Neural progenitor cell (in vitro differentiated cells): ENCODE results near the gene DRD2. TPM values are rescaled to one million over a fixed set of nuclear protein-coding genes. Genes with fewer than 3 reads are reported as not detected.

Experiments used
- DNase-seq: peaks from one replicate; pipeline ENCODE4 v3.0.0-alpha.2; 2016; ENCODE audit warnings: low spot score
- H2AFZ ChIP-seq: fragments of 200-600 bp; sonication (generic); replicated peaks from 2 replicates; pipeline ENCODE4 v1.6.1; 2016; ENCODE audit warnings: antibody characterized with exemption
- H3F3A ChIP-seq: fragments of 200-600 bp; sonication (generic); 2 replicates; pipeline ENCODE4 v1.6.1; 2016; ENCODE audit warnings: antibody characterized with exemption, low read depth
- H3K27ac ChIP-seq: fragments of 200-600 bp; sonication (generic); 2 replicates; pipeline ENCODE4 v1.5.1; 2016; ENCODE audit warnings: mild to moderate bottlenecking
- H3K27me3 ChIP-seq: fragments of 200-600 bp; sonication (generic); 2 replicates; pipeline ENCODE4 v1.6.1; 2016; ENCODE audit warnings: mild to moderate bottlenecking, moderate library complexity
- H3K36me3 ChIP-seq: fragments of 200-600 bp; sonication (generic); 2 replicates; pipeline ENCODE4 v1.5.1; 2016
- H3K4me1 ChIP-seq: fragments of 200-600 bp; sonication (generic); 2 replicates; pipeline ENCODE4 v1.6.1; 2016; ENCODE audit warnings: mixed run types
- H3K4me2 ChIP-seq: fragments of 200-600 bp; sonication (generic); 2 replicates; pipeline ENCODE4 v1.6.1; 2016
- H3K4me3 ChIP-seq: fragments of 200-600 bp; sonication (generic); 2 replicates; pipeline ENCODE4 v1.5.1; 2016
- H3K79me2 ChIP-seq: fragments of 200-600 bp; sonication (generic); 2 replicates; pipeline ENCODE4 v1.6.1; 2016; ENCODE audit warnings: low read depth
- H3K9ac ChIP-seq: fragments of 200-600 bp; sonication (generic); 2 replicates; pipeline ENCODE4 v1.6.1; 2016
- H3K9me3 ChIP-seq: fragments of 200-600 bp; sonication (generic); 2 replicates; pipeline ENCODE4 v1.5.1; 2016; ENCODE audit warnings: low read depth
- H4K20me1 ChIP-seq: fragments of 200-600 bp; sonication (generic); 2 replicates; pipeline ENCODE4 v1.6.1; 2016; ENCODE audit warnings: low read depth
- H3K27ac Mint-ChIP-seq: 3 replicates; pipeline ENCODE4 v1.8.0; 2021; ENCODE audit warnings: mixed read lengths
- H3K27me3 Mint-ChIP-seq: 2 replicates; pipeline ENCODE4 v1.8.0; 2022; ENCODE audit warnings: low read depth, mild to moderate bottlenecking, inconsistent platforms, moderate library complexity, mixed read lengths; ENCODE audit not compliant: insufficient read depth
- H3K36me3 Mint-ChIP-seq: 3 replicates; pipeline ENCODE4 v1.8.0; 2021; ENCODE audit warnings: mixed read lengths
- H3K4me1 Mint-ChIP-seq: 3 replicates; pipeline ENCODE4 v1.8.0; 2021; ENCODE audit warnings: mixed read lengths
- H3K4me3 Mint-ChIP-seq: 3 replicates; pipeline ENCODE4 v1.8.0; 2021; ENCODE audit warnings: mild to moderate bottlenecking, moderate library complexity, mixed read lengths
- H3K9me3 Mint-ChIP-seq: 3 replicates; pipeline ENCODE4 v1.8.0; 2020; ENCODE audit warnings: mixed read lengths
- EZH2 ChIP-seq: fragments of 200-600 bp; sonication (generic); IDR thresholded peaks from 2 replicates; pipeline ENCODE4 v1.6.1; 2017; ENCODE audit warnings: antibody characterized with exemption, mild to moderate bottlenecking, moderate library complexity
- EZH2phosphoT487 ChIP-seq: fragments of 200-600 bp; sonication (generic); IDR thresholded peaks from 2 replicates; pipeline ENCODE4 v1.6.1; 2017; ENCODE audit warnings: antibody characterized with exemption
- total RNA-seq: library from RNA; depleted of rRNA; stranded (reverse); fragments of >200 nt; gene quantifications from 2 replicates; pipeline ENCODE4 v1.2.3, GENCODE V29; 2015; ENCODE audit warnings: low replicate concordance
- TF ChIP-seq, protein P1 (sequence below): fragments of 200-600 bp; sonication (generic); IDR thresholded peaks from 2 replicates; pipeline ENCODE4 v1.5.1; 2017; ENCODE audit warnings: antibody characterized with exemption, mild to moderate bottlenecking

Gene DRD2
- total RNA-seq, 1 donor from 2014 or later: 0.21 TPM

DNA sequence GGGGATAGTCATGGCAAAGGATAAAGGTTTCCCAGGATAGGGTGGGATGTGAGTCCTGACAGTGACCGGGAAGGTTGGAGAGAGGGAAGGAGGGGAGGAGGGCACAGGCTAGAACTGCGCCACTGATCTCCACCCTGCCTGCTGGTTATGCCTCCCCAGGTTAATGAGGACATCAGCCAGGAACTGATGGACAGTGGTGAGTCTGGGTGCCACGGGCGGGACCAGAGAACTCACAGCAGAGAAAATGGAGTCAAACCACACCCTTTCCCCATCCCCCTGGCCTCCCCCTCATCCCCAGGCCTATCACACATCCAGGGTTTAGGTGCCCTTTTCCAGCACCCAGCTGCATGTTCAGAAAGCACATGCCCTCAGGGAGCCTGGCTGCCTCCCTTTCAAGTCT lies 77.4 kb downstream of the DRD2 start:
- Histone ChIP-seq H3K4me3 (no peak overlapping the region), H2AFZ (no peak overlapping the region), H3K9ac (no peak overlapping the region), H3K4me2 (no peak overlapping the region), H3K27ac (no peak overlapping the region), H3K4me1 (no peaks in the 10 kb centered on the region), H3K27me3 (no peaks in the 10 kb centered on the region), H3F3A (no peaks in the 10 kb centered on the region), H3K36me3 (no peaks in the 10 kb centered on the region), H3K9me3 (no peaks in the 10 kb centered on the region), H3K79me2 (no peaks in the 10 kb centered on the region), H4K20me1 (no peaks in the 10 kb centered on the region)
- TF ChIP-seq, protein P1, sequence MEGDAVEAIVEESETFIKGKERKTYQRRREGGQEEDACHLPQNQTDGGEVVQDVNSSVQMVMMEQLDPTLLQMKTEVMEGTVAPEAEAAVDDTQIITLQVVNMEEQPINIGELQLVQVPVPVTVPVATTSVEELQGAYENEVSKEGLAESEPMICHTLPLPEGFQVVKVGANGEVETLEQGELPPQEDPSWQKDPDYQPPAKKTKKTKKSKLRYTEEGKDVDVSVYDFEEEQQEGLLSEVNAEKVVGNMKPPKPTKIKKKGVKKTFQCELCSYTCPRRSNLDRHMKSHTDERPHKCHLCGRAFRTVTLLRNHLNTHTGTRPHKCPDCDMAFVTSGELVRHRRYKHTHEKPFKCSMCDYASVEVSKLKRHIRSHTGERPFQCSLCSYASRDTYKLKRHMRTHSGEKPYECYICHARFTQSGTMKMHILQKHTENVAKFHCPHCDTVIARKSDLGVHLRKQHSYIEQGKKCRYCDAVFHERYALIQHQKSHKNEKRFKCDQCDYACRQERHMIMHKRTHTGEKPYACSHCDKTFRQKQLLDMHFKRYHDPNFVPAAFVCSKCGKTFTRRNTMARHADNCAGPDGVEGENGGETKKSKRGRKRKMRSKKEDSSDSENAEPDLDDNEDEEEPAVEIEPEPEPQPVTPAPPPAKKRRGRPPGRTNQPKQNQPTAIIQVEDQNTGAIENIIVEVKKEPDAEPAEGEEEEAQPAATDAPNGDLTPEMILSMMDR: no peak
- TF ChIP-seq EZH2 (no peak), EZH2phosphoT487 (no peak)
- H3K9me3 Mint-ChIP-seq: no peaks in the 10 kb centered on the region
- H3K4me1 Mint-ChIP-seq: no peaks in the 10 kb centered on the region
- H3K4me3 Mint-ChIP-seq: no peak overlapping the region
- DNase-seq: no peak
- H3K36me3 Mint-ChIP-seq: no peaks in the 10 kb centered on the region
- peaks cover 3% of the 10 kb centered on the region for H3K27me3 Mint-ChIP-seq
- H3K27ac Mint-ChIP-seq: no peak overlapping the region

DNA sequence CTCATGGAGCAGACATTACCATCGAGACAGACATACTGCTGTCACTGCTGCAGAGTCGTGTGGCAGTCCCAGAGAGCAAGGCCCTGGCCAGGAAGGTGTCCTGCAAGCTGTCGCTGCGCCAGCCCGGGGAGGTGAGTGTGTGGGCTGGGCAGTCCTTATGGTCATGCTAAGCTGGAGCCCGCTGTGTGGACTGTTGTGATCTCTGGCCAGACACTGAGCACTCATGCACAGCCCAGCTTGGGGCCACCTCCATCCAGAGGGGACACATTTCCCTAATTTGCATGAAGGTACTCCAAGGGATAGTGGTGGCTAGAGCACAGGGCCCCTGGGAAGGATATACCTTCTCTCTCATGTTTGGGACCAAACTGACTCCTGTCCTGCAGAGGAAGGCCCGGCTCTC lies 78.0 kb downstream of the DRD2 start:
- H3K4me2 ChIP-seq: no peak overlapping the region
- H3K4me3 Mint-ChIP-seq: no peak overlapping the region
- no peak for DNase-seq
- no peaks in the 10 kb centered on the region for H3K9me3 Mint-ChIP-seq
- no peaks in the 10 kb centered on the region for H3K36me3 ChIP-seq
- no peak overlapping the region for H3K4me3 ChIP-seq
- H3K27me3 ChIP-seq: no peaks in the 10 kb centered on the region
- no peak overlapping the region for H2AFZ ChIP-seq
- peaks cover 3% of the 10 kb centered on the region for H3K27me3 Mint-ChIP-seq
- no peaks in the 10 kb centered on the region for H3K4me1 Mint-ChIP-seq
- no peaks in the 10 kb centered on the region for H3K36me3 Mint-ChIP-seq
- no peak overlapping the region for H3K27ac Mint-ChIP-seq
- no peaks in the 10 kb centered on the region for H3K4me1 ChIP-seq
- TF ChIP-seq EZH2phosphoT487: no peak
- no peak for TF ChIP-seq EZH2
- TF ChIP-seq, protein P1: no peak
- H3F3A ChIP-seq: no peaks in the 10 kb centered on the region
- no peak overlapping the region for H3K9ac ChIP-seq
- no peaks in the 10 kb centered on the region for H3K9me3 ChIP-seq
- no peaks in the 10 kb centered on the region for H3K79me2 ChIP-seq
- no peak overlapping the region for H3K27ac ChIP-seq
- no peaks in the 10 kb centered on the region for H4K20me1 ChIP-seq

DNA sequence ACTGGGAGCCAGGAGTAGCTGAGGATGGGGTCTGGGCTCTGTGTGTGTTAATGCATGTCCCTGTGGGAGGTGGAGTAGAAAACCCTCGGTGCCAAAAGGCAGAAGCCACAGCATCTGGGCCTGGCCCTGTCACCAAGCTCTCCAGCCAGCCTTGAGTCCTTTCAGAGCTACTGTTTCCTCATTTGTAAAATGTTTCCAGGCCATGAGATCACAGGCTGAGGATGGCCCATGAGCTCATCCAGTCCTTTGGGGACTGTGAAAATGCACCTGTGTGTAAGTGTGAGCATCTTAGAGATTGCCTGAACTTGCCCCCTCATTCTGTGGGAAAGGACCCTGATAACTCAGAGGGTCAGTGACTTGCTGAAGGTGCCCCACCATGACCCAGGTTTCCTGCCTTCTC lies 78.5 kb downstream of the DRD2 start:
- Histone ChIP-seq H2AFZ (no peak overlapping the region), H3K27me3 (no peaks in the 10 kb centered on the region), H3K79me2 (no peaks in the 10 kb centered on the region), H3K9me3 (no peaks in the 10 kb centered on the region), H3K36me3 (no peaks in the 10 kb centered on the region), H3K9ac (no peak overlapping the region), H3F3A (no peaks in the 10 kb centered on the region), H3K4me2 (no peak overlapping the region), H3K4me3 (no peak overlapping the region), H3K4me1 (no peaks in the 10 kb centered on the region), H3K27ac (no peak overlapping the region), H4K20me1 (no peaks in the 10 kb centered on the region)
- H3K4me1 Mint-ChIP-seq: no peaks in the 10 kb centered on the region
- peaks cover 3% of the 10 kb centered on the region for H3K27me3 Mint-ChIP-seq
- no peak overlapping the region for H3K27ac Mint-ChIP-seq
- H3K9me3 Mint-ChIP-seq: no peaks in the 10 kb centered on the region
- TF ChIP-seq EZH2: no peak
- TF ChIP-seq EZH2phosphoT487: no peak
- TF ChIP-seq, protein P1: no peak
- DNase-seq: no peak
- no peaks in the 10 kb centered on the region for H3K36me3 Mint-ChIP-seq
- H3K4me3 Mint-ChIP-seq: no peak overlapping the region
